Measurements from ENCODE around the gene RPL18A. TPM values are rescaled to one million over a fixed set of nuclear protein-coding genes. Genes with fewer than 3 reads are reported as not detected.
A peak's percentile ranks its signal among the peaks of the same experiment; 100 is the strongest.

The RPL18A gene
- total and polyA plus RNA-seq, 10 of the 15 experiments (the other 5 are each of a cell fraction or from before 2014, with no cell fraction given), result 1,181 to 3,774 (median 2,300) TPM

- TF ChIP-seq ZBTB33 (IDR thresholded peaks at IDR 0.05), result no peak
- TF ChIP-seq KLF5 (IDR thresholded peaks at IDR 0.05; ENCODE audit: partially characterized antibody), result no peak
- no peak for TF ChIP-seq CHD1 (IDR thresholded peaks at IDR 0.05; ENCODE audit: low read depth, low read length)
- no peak for TF ChIP-seq TCF3 (IDR thresholded peaks at IDR 0.05; ENCODE audit: borderline replicate concordance, insufficient read depth, low read depth, low read length)
- no peak for TF ChIP-seq E2F8 (IDR thresholded peaks at IDR 0.05; ENCODE audit: low read depth, partially characterized antibody)
- TF ChIP-seq ZBED1 (IDR thresholded peaks at IDR 0.05; ENCODE audit: borderline replicate concordance), result no peak
Measured at GRCh38 chr19:17843908-17844490, 15.7 kb upstream of the RPL18A start (continued).

- Histone ChIP-seq H3K4me1 (ENCODE audit: control insufficient read depth, insufficient read depth, low read length) (peaks cover 33% of the 10 kb centered on the region), H3K27me3 (replicated peaks in 1 of 2; ENCODE audit: control insufficient read depth in 2 of 2, insufficient read depth in 2 of 2, low read length in 1 of 2) (no peaks in the 10 kb centered on the region), H3K9ac (ENCODE audit: control insufficient read depth, insufficient read depth, low read length) (peak overlapping the region; percentile 83), H2AFZ (ENCODE audit: control insufficient read depth, low read depth, low read length) (no peak overlapping the region; the same call in 1 of the 2 replicates), H3K79me2 (ENCODE audit: control insufficient read depth, insufficient read depth, low read length) (peaks cover 28% of the 10 kb centered on the region), H3K9me3 (replicated peaks; ENCODE audit: control insufficient read depth, insufficient read depth, low read length) (no peaks in the 10 kb centered on the region; the same call in 2 of the 3 replicates), H3K27ac (ENCODE audit: control insufficient read depth, insufficient read depth) (peak overlapping the region; percentile 71), H3K4me2 (ENCODE audit: control insufficient read depth, insufficient read depth) (peak overlapping the region; percentile 86), H3K36me3 (ENCODE audit: control insufficient read depth in 2 of 2, insufficient read depth in 2 of 2, low read length in 1 of 2) (peaks cover 3 to 17% of the 10 kb centered on the region in 2 experiments), H4K20me1 (ENCODE audit: control insufficient read depth, insufficient read depth) (no peaks in the 10 kb centered on the region), H3K4me3 (peak overlapping the region; percentile 72)
- intact Hi-C loops (cut with micrococcal nuclease; ENCODE audit: unreplicated experiment), result no loop called here
- peak; percentile 65 for TF ChIP-seq RUNX3 (IDR thresholded peaks at IDR 0.05; ENCODE audit: low read length)
- TF ChIP-seq CTCF (IDR thresholded peaks at IDR 0.05 in 2 of 3, conservative IDR thresholded peaks at IDR 0.05 in 1 of 3; ENCODE audit: control insufficient read depth in 2 of 3, extremely low read depth in 1 of 3, insufficient read depth in 1 of 3, low read depth in 3 of 3, low read length in 3 of 3), result no peak
- no peak for TF ChIP-seq EED (IDR thresholded peaks at IDR 0.05; ENCODE audit: low read depth)
- TF ChIP-seq EP300 (IDR thresholded peaks at IDR 0.05; ENCODE audit: borderline replicate concordance in 1 of 2, control insufficient read depth in 1 of 2, low read depth in 2 of 2, low read length in 2 of 2), result no peak
- no peak for TF ChIP-seq RAD51 (IDR thresholded peaks at IDR 0.05)
- no peak for TF ChIP-seq TAF1 (IDR thresholded peaks at IDR 0.05; ENCODE audit: borderline replicate concordance, low read depth, low read length)
- peak; percentile 58 to 61; a peak in 3 of 4 replicates for TF ChIP-seq IKZF2 (IDR thresholded peaks at IDR 0.05)
- TF ChIP-seq IKZF1 (conservative IDR thresholded peaks at IDR 0.05), result peak; percentile 49
- in situ Hi-C loops (cut with MboI), result no loop called here
- ATAC-seq (no peak), DNase-seq (ENCODE audit: low read depth, low spot score) (peak; percentile 19), FAIRE-seq (no peak)
- SMC1A ChIA-PET (ENCODE audit: uncharacterized antibody, unreplicated experiment), result interaction anchor here (1.4 to 2.9 kb wide), 3 partner anchors 10 to 13 kb away, joined by 3 to 9 read pairs (median 7); partner anchors contain the start of gene RPL18A
- CTCF ChIA-PET, result interaction anchor here (0.7 kb wide), 1 partner anchor 170 kb away, joined by 3 read pairs; no protein-coding TSS in a partner anchor
- POLR2A ChIA-PET, result interaction anchor here (1.5 kb wide), 1 partner anchor 13 kb away, joined by 5 read pairs; the partner anchor contains the start of gene RPL18A
- WGBS (ENCODE audit: insufficient coverage, insufficient replicate concordance, low lambda C conversion rate, missing lambda C conversion rate), result 13% methylated on average over 8 of the region's 8 CpGs
- no TSS peak for BruUV-seq (replicated peaks)
- RAD21 ChIA-PET (ENCODE audit: unreplicated experiment), result interaction anchor here (0.9 to 1.5 kb wide), 2 partner anchors 13 to 94 kb away, joined by 3 to 5 read pairs; partner anchors contain the start of gene RPL18A
Measured at GRCh38 chr19:17846146-17846545, 13.6 kb upstream of the RPL18A start.
